Panc1 (cell line): ENCODE results near the gene BBS9. TPM values are rescaled to one million over a fixed set of nuclear protein-coding genes. Genes with fewer than 3 reads are reported as not detected.

Experiments
- ATAC-seq: fragments of 200-7000 bp; cut with Tn5 transposase; 2 replicates; pipeline ENCODE4 v1.9.1; 2020; ENCODE audit warnings: mild to moderate bottlenecking, moderate library complexity
- BruUV-seq: library from RNA; stranded (reverse); fragments of 400-500 nt; replicated peaks from 2 replicates; lab custom pipeline; 2021; lab: Mats Ljungman, UMichigan
- CTCF ChIA-PET: fragments of 300-600 bp; sonication (Branson Sonifier 250); formaldehyde crosslinking; loops from one replicate; lab custom pipeline; 2022; ENCODE audit warnings: antibody characterized with exemption; lab: Charles Lee
- POLR2A ChIA-PET: fragments of 300-600 bp; sonication (Branson Sonifier 250); formaldehyde crosslinking; loops from one replicate; lab custom pipeline; 2022; ENCODE audit warnings: antibody characterized with exemption; lab: Charles Lee
- DNase-seq: peaks from one replicate; pipeline ENCODE4 v3.0.0-alpha.2; 2010; ENCODE audit warnings: low read depth, low spot score
- H3K27ac ChIP-seq: 2 replicates; pipeline ENCODE4 v1.5.1; 2011; ENCODE audit warnings: mild to moderate bottlenecking, low read length, inconsistent platforms
- H3K27me3 ChIP-seq: fragments of 200-500 bp; sonication (Bioruptor generic); 2 replicates; pipeline ENCODE4 v1.6.0; 2014; ENCODE audit warnings: low read length, inconsistent platforms; ENCODE audit not compliant: control insufficient read depth, insufficient read depth
- H3K36me3 ChIP-seq: fragments of 200-500 bp; sonication (Bioruptor generic); 2 replicates; pipeline ENCODE4 v1.5.1; 2014; ENCODE audit warnings: inconsistent platforms, mild to moderate bottlenecking, low read length, moderate library complexity; ENCODE audit not compliant: control insufficient read depth, insufficient read depth
- H3K4me1 ChIP-seq: 2 replicates; pipeline ENCODE4 v1.5.1; 2011; ENCODE audit warnings: inconsistent platforms, mild to moderate bottlenecking, low read length, moderate library complexity; ENCODE audit not compliant: control insufficient read depth, insufficient read depth
- H3K4me3 ChIP-seq, 2 experiments: 2 replicates each; pipeline ENCODE4 v1.5.1; 2011 to 2012; ENCODE audit warnings: low read depth in 2 of 2, low read length in 2 of 2, mild to moderate bottlenecking in 2 of 2, inconsistent platforms in 1 of 2, moderate library complexity in 1 of 2
- H3K9me3 ChIP-seq: fragments of 200-500 bp; sonication (Bioruptor generic); 2 replicates; pipeline ENCODE4 v1.5.1; 2014; ENCODE audit warnings: low read depth, mild to moderate bottlenecking, inconsistent platforms, low read length, moderate library complexity; ENCODE audit not compliant: control insufficient read depth, insufficient read depth
- CTCF ChIP-seq: fragments of 450-650 bp; IDR thresholded peaks from 2 replicates; pipeline ENCODE4 v1.5.1; 2017; ENCODE audit warnings: mild to moderate bottlenecking
- POLR2AphosphoS5 ChIP-seq: IDR thresholded peaks from 2 replicates; pipeline ENCODE4 v1.6.1; 2012; ENCODE audit warnings: mild to moderate bottlenecking, low read depth, low read length, moderate library complexity
- REST ChIP-seq, 2 experiments: IDR thresholded peaks; 2 replicates each; pipeline ENCODE4 v1.6.1; 2011 to 2012; ENCODE audit warnings: low read depth in 2 of 2, control low read depth in 1 of 2, low read length in 1 of 2, mild to moderate bottlenecking in 1 of 2, moderate library complexity in 1 of 2; ENCODE audit not compliant: insufficient read depth in 1 of 2
- SIN3A ChIP-seq: IDR thresholded peaks from 2 replicates; pipeline ENCODE4 v1.6.1; 2012; ENCODE audit warnings: low read depth, mild to moderate bottlenecking, low read length, moderate library complexity, borderline replicate concordance; ENCODE audit not compliant: insufficient read depth
- TCF7L2 ChIP-seq: IDR thresholded peaks from 2 replicates; pipeline ENCODE4 v1.6.1; 2011; ENCODE audit warnings: mild to moderate bottlenecking, low read depth, low read length, inconsistent platforms
- in situ Hi-C: cut with HindIII; loops from 2 replicates; pipeline ENCODE4 v1.10.0; 2016; ENCODE audit warnings: low sequenced_read_pairs, low pct_unique_long_range_greater_than_20kb
- intact Hi-C: fragments of 100-400 bp; cut with micrococcal nuclease; formaldehyde crosslinking; loops from one replicate; pipeline ENCODE4 v1.10.0; 2022; ENCODE audit not compliant: unreplicated experiment
- total RNA-seq: library from RNA; stranded (reverse); gene quantifications from one replicate; pipeline ENCODE4 v1.2.1, GENCODE V29; 2021; ENCODE audit not compliant: unreplicated experiment

Gene BBS9
- total RNA-seq, 1 experiment from 2014 or later = 6.9 TPM

- in situ Hi-C loops = no loop called here
- Histone ChIP-seq H3K27me3 (0 out of 2 replicates have a peak, but pooled peaks cover 3% of the 10 kb centered on the region), H3K9me3 (no peaks in the 10 kb centered on the region), H3K36me3 (no peaks in the 10 kb centered on the region), H3K4me3 (no peak overlapping the region), H3K4me1 (no peaks in the 10 kb centered on the region), H3K27ac (no peak overlapping the region)
- no TSS peak for BruUV-seq
- POLR2A ChIA-PET = no interaction called here
- DNase-seq (no peak), ATAC-seq (no peak)
- no peak for TF ChIP-seq POLR2AphosphoS5
- no peak for TF ChIP-seq SIN3A
- no peak for TF ChIP-seq CTCF
- no peak for TF ChIP-seq REST (IDR thresholded peaks at IDR 0.05; ENCODE audit: insufficient read depth in 1 of 2, low read depth in 2 of 2, low read length in 1 of 2)
- TF ChIP-seq TCF7L2 = no peak
- CTCF ChIA-PET = no interaction called here
- intact Hi-C loops = no loop called here
These were observed 520.4 kb downstream of the BBS9 start for GRCh38 chr7:33649476-33650441.

- Histone ChIP-seq H3K27me3 (0 out of 2 replicates have a peak, but pooled peaks cover 3% of the 10 kb centered on the region), H3K27ac (no peak overlapping the region), H3K4me3 (no peak overlapping the region), H3K36me3 (no peaks in the 10 kb centered on the region), H3K9me3 (no peaks in the 10 kb centered on the region), H3K4me1 (no peaks in the 10 kb centered on the region)
- in situ Hi-C loops = no loop called here
- BruUV-seq = no TSS peak
- DNase-seq = no peak
- ATAC-seq = no peak
- no peak for TF ChIP-seq CTCF
- TF ChIP-seq SIN3A = no peak
- TF ChIP-seq TCF7L2 = no peak
- TF ChIP-seq REST (IDR thresholded peaks at IDR 0.05; ENCODE audit: insufficient read depth in 1 of 2, low read depth in 2 of 2, low read length in 1 of 2) = no peak
- no peak for TF ChIP-seq POLR2AphosphoS5
- POLR2A ChIA-PET = no interaction called here
- CTCF ChIA-PET = no interaction called here
- intact Hi-C loops = no loop called here
These were observed 521.5 kb downstream of the BBS9 start for GRCh38 chr7:33650828-33651227.
